PC-3 (cell line): ENCODE results near the gene GPC5.

Source experiments
- CTCF ChIP-seq: fragments of 300-600 bp; sonication (generic); conservative IDR thresholded peaks from 2 replicates; pipeline ENCODE4 v1.5.1; 2017; ENCODE audit warnings: antibody characterized with exemption, low read depth, mild to moderate bottlenecking, low read length
- EZH2 ChIP-seq: fragments of 300-600 bp; sonication (generic); IDR thresholded peaks from one replicate; pipeline ENCODE4 v1.6.1; 2017; ENCODE audit warnings: antibody characterized with exemption, mild to moderate bottlenecking, low read length; ENCODE audit not compliant: unreplicated experiment
- EZH2phosphoT487 ChIP-seq: fragments of 300-600 bp; sonication (generic); IDR thresholded peaks from 2 replicates; pipeline ENCODE4 v1.6.1; 2018; ENCODE audit warnings: mild to moderate bottlenecking, antibody characterized with exemption, low read length, borderline replicate concordance

GRCh38 chr13:92355213-92355612 lies 956.8 kb downstream of the GPC5 start:
- TF ChIP-seq EZH2 (no peak), EZH2phosphoT487 (no peak), CTCF (peak; percentile 33; the same call in 1 of the 2 replicates)
